Glomerular visceral epithelial cell (primary cell): ENCODE measurements around the gene KTN1.

Experiments used
- DNase-seq: peaks from one replicate; pipeline ENCODE4 v3.0.0-alpha.2; 2016; ENCODE audit errors: extremely low spot score

KTN1 gene

DNA sequence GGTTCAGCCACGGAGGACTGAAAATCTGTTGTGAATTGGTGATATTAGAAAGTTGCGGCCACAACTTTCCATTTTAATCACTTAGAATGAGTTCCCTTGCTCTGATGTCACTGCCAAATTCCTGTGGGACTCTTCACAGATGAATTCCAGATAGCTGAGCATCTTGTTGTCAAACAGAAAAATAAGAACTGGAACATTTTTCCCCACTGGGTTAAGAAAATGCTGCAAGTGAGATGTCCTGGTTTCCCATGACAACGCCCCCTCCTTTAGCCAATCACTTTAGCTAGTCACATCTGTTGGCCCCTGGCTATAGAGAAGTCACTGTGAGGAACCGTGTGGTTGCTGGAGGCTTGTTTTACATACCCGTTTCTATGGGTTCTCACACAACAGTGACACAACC lies 135.9 kb downstream of the KTN1 start:
- DNase-seq = peak; percentile 76

DNA sequence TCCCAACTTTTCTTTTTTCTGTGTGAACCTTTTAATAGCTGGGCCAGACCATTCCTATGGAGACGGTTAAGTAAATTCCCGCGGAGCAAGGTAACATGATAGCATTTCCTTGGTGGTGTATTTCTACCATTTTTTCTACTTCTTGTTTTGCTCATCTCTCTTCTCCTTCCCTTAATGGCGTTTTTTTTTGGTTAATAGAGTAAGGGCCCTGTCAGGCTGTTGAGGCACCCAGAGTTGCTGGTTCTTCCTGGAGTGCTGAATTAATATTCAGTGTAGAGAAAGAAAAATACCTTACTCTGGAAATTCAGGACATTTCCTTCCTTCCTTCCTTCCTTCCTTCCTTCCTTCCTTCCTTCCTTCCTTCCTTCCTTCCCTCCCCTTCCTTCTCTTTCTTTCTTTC lies 137.6 kb downstream of the KTN1 start:
- DNase-seq = no peak

GRCh38 chr14:55718551-55718950 lies 138.5 kb downstream of the KTN1 start:
- DNase-seq = peak; percentile 41

- DNase-seq = no peak
These were observed 140.8 kb downstream of the KTN1 start for GRCh38 chr14:55720796-55721195.

DNA sequence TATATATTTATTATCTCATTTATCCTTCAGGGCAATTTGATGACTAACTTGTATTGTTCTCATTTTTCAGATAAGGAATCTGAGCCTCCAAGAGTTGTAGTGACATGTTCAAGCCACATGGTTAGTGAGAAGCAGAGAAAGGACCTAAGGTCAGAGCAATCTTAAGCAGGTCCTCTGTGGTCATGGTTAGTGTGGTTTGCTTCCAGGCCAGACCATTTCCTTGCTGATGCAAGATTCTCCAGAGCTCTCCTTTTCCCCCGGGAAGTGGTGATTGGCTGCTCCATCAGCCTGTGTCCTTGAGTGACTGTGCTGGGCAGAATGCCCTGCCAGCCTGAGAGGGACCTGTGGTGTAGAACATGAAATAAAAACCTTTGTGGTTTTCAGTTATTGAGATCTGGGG lies 141.3 kb downstream of the KTN1 start:
- DNase-seq = peak; percentile 92

GRCh38 chr14:55722054-55722453 lies 142.0 kb downstream of the KTN1 start:
- no peak for DNase-seq

- no peak for DNase-seq
These were observed 144.7 kb downstream of the KTN1 start for GRCh38 chr14:55724736-55725135.

DNA sequence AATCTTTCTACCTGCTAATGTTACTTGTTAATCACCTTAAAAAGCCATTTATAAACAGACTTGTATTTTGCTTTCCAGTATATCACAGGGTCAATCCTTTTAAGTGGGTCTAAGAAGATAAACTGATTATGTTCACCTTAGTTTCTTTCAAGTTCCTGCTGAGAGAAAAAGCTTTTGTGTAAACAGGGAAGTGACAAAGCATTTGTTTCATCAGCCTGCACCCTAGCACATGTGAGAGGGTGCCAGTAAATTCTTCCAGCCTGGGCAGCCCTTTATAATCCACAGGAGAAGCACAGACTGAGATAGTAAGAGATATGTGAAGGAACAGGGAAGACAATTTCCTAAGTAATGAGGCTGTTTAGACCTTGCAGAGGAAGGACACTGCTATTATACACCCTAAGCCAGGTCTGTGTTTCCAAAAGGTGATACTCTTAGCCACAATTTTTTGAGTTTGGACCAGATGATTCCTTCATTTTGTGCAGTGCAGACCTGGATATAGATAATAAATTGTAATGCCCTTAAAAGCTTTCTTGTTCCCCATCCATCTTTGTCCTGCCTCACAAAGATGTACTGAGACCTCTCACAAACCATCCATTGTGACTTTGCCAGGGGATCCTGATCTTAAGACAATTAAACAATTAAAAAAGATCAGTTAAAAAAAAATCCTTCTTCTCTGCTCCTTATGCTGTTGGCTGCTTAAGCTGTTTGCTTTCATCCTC lies 150.7 kb downstream of the KTN1 start:
- DNase-seq = no peak

DNA sequence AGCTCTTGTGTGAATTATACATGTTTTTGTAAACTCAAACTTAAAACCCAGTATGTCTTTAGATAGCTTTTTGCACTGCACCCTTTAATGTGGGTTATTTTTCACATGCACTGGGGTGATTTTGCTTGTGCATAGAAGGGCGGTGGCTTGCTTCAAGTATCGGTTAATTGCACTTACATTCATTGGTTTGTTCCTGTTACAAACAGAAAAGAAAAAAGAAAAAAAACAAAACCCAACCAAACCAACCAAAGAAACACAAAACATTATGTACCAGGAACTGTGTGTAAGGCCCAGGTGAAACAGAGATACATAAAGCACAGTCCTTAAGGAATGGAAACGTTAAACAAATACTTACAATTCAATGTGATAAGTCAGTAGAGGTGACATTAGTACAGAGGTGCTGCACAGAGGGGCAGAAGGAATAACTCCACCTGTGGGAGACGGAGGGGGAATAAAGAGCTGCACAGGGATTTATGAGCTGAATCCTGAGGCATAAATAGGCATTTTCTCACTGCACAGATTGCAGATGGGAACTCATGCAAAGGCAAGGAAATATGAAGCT lies 151.4 kb downstream of the KTN1 start:
- DNase-seq = no peak

GRCh38 chr14:55731881-55732498 lies 152.0 kb downstream of the KTN1 start:
- peak; percentile 21 for DNase-seq

GRCh38 chr14:55733599-55733998 lies 153.6 kb downstream of the KTN1 start:
- DNase-seq = no peak
